HUDEP-2 (cell line): Measurements from ENCODE around the gene SIMC1.

Experiments used
- DNase-seq, 76 experiments: peaks; one replicate each; lab custom pipeline; 2025; ENCODE audit not compliant: unreplicated experiment in 76 of 76; lab: John Stamatoyannopoulos, UW

The SIMC1 gene

GRCh38 chr5:176360894-176361436 lies 122.7 kb downstream of the SIMC1 start:
- DNase-seq, result peak in 2 of 76 experiments; percentile 29 to 33

GRCh38 chr5:176361437-176362232 lies 123.4 kb downstream of the SIMC1 start, which contains the start of gene KIAA1191:
TSS of gene KIAA1191 (minus strand) at chr5:176361764. CDS start at chr5:176359508, 2,256 bp downstream.
- peak in 75 of 76 experiments; percentile 9 to 91 (median 80) for DNase-seq

GRCh38 chr5:176362233-176362490 lies 123.9 kb downstream of the SIMC1 start:
- DNase-seq, result no peak

GRCh38 chr5:176364765-176365350 lies 126.6 kb downstream of the SIMC1 start:
- no peak for DNase-seq

DNA sequence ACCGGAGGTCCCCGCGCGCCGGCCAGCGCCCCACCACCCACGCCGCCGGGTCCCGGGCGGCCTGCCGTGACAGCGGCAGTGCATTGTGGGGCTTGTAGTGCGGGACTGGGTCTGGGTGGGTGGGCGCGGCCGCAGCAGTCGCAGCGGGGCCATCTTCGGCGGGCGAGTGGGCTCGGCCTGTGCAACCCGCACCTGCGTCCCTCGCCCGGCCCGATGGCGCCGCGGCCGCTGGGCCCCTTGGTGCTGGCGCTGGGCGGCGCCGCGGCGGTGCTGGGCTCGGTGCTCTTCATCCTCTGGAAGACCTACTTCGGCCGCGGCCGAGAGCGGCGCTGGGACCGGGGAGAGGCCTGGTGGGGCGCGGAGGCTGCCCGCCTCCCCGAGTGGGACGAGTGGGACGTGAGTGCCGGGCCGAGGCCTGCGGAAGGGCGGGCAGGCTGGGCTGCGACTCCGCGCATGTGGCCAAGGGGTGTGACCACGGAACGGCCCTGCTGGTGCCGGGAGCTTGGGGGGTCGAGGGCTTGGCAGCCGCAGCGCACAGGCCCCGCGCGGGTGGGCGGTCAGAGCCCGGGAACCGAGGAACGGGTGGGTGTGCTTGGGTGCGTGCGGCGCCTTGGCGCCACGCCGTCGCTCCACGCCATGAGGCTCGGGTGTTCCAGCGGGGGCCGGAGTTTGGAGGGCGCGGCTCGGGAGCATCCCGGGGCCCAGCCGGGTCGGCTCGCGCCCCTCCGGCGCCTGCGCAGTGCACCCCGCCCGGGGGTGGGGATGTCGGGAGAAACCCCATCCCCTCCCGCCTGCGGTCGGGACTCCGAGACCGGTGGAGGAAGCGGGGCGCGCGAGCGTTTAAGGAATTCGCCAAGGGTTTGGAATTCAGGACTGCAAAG lies 127.4 kb downstream of the SIMC1 start, which contains the start of gene ARL10:
TSS of gene ARL10 (plus strand) at position 137 of the 881 bp plus-strand sequence. CDS start at position 214, 77 bp downstream.
- peak in 9 of 76 experiments; percentile 5 to 45 (median 26) for DNase-seq

GRCh38 chr5:176366232-176366894 lies 128.1 kb downstream of the SIMC1 start:
- no peak for DNase-seq

- DNase-seq, result no peak
Measured at GRCh38 chr5:176368726-176369125, 130.5 kb downstream of the SIMC1 start.

GRCh38 chr5:176369934-176370711 lies 131.9 kb downstream of the SIMC1 start:
- DNase-seq, result no peak

- no peak for DNase-seq
Measured at GRCh38 chr5:176371621-176372539, 133.7 kb downstream of the SIMC1 start.

GRCh38 chr5:176373100-176373818 lies 135.0 kb downstream of the SIMC1 start:
- no peak for DNase-seq

DNA sequence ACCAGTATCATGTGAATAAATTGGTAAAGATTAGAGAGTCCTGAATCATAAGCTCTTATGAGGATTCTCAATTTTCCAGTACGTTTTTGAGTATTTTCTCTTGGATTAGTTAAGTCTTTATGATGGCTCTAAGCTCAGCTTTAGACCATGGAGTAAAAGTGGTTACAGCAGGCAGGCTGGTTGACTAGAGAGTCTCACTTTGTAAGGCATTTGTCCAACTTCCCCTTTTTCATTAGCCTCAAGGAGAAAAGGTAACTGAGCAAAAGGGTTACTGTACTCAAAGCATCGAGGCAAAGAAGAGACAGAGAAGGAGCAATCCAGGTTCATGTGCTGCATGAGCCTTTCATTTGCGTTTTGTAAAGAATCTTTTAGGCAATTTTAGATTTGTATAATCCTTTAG lies 141.7 kb downstream of the SIMC1 start:
- no peak for DNase-seq

DNA sequence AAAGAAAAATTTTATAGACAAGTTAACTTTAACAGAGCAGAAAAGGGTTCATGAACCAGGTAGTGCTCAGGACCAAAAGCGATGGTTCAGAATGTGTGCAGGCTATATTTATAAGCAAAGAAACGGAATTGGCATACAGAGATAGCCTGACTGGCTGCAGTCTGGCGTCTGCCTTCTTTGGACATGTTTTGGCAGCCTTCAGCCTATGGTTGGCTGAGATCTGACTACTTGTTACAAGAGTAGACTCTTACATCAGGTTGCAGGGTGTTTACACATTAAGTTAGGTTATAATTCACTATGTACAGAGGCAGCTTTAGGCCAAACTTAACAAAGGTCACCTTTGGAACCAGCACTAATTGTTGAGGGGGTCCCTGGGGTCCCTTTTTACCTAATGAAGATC lies 143.2 kb downstream of the SIMC1 start:
- DNase-seq, result no peak

- DNase-seq, result no peak
Measured at GRCh38 chr5:176381979-176382378, 143.8 kb downstream of the SIMC1 start.

DNA sequence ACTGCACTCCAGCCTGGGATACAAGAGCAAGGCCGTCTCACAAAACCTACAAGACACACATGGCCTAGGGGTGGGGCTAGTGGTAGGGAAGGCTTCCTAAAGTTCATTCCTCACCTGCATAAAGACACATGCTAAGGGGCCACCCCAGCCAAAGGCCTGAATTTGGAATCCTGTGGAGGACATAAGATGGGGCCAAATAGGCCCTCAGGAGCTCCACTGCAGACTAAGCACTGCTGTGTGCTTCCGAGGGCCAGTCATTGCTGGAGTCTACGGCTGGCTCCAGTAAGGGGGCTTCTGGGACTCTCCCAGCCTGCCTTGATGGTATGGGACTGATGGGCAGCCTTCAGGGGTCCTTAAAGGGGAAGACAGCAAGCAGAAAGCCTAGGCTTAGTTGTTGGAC lies 144.5 kb downstream of the SIMC1 start:
- DNase-seq, result no peak

DNA sequence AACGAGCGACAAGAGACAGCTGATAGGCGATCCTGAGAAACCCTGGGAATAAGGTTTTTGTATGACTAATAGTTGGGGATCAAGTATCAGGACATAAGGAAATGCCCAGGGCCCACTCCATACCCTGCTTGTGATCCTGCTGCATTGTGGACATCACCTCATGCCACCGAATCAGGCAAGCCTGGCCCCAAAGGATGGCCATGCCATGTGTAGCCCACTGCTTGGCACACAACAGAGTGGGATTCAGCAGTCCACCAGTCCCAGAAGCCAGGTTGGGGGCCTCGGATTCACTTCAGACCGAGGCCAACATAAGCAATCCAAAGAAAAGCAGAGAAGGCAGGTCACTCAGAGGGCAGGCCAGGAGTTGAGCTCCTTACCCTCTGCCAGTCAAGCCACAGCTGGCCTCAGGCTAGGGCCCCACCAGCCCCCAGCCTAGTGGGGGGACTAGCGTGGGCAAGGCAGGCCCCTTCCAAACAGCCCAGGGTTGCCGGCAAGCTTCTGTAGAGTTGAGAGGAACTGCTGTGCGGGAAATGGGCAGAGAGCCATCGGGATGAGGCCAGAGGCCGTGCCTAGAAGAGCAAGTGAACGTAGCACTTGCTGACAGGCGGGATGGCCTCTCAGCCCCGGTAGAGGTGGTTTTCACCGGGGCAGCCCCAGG lies 145.2 kb downstream of the SIMC1 start:
- no peak for DNase-seq

DNA sequence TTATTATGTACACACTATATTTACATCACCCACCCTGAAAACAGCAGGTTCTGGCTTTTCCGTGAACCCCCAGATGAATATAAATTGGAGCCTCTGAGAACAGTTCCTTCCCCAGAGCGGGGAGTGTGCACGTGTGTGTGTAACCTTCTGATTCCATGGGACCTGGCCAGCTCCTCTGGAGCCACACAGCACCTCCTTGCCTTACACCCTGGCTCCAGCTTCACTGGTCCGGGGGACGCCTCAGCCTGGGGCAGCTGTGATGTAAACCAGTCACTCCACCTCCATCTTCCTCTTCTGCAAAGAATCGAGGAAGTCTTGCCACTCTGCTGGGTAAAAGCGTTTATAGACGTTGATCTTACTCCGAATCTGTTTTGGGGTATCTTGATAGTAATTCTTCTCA lies 145.7 kb downstream of the SIMC1 start:
- DNase-seq, result no peak

GRCh38 chr5:176384366-176384930 lies 146.2 kb downstream of the SIMC1 start:
- DNase-seq, result no peak
